Fibroblast of upper back skin (primary cell): ENCODE data around the gene SLC43A1.

ENCODE experiments used
- DNase-seq: peaks from one replicate; pipeline ENCODE4 v3.0.0-alpha.2; 2013

The SLC43A1 gene

GRCh38 chr11:57527056-57527631 lies 11.6 kb upstream of the SLC43A1 start:
- peak; percentile 52 for DNase-seq

DNA sequence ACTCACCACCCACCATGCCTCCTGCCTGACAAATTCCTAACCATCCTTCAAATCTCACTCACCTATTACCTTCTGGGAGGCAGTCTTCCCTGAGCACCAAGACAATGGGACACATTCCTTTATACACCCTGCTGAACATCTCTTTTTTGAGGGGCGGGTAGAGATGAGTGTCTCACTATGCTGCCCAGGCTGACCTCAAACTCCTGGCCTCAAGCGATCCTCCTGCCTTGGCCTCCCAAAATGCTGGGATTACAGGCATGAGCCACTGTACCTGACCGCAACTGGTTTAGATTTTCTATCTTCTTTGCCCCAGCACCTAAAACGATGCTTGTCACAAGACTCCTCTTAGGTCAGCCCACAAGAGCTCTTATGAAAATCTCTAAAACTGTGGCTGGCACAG lies 7.9 kb upstream of the SLC43A1 start:
- no peak for DNase-seq

DNA sequence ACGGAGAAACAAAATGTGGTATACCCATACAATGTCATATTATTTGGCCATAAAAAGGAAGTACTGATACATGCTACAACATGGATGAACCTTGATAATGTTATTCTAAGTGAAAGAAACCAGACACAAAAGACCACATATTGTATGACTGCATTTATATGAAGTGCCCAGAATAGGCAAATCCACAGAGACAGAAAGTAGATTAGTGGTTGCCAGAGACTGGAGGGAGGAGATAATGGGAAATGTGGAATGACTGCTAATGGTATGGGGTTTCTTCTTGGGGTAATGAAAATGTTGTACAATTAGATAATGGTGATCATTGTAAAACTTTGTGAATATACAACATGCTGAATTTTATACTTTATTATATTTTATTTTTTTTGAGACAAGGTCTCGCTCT lies 5.6 kb upstream of the SLC43A1 start:
- no peak for DNase-seq

GRCh38 chr11:57516061-57516443 lies 550 bp upstream of the SLC43A1 start:
- no peak for DNase-seq

GRCh38 chr11:57514538-57515331 lies 767 bp downstream of the SLC43A1 start:
- DNase-seq, result peak; percentile 19

DNA sequence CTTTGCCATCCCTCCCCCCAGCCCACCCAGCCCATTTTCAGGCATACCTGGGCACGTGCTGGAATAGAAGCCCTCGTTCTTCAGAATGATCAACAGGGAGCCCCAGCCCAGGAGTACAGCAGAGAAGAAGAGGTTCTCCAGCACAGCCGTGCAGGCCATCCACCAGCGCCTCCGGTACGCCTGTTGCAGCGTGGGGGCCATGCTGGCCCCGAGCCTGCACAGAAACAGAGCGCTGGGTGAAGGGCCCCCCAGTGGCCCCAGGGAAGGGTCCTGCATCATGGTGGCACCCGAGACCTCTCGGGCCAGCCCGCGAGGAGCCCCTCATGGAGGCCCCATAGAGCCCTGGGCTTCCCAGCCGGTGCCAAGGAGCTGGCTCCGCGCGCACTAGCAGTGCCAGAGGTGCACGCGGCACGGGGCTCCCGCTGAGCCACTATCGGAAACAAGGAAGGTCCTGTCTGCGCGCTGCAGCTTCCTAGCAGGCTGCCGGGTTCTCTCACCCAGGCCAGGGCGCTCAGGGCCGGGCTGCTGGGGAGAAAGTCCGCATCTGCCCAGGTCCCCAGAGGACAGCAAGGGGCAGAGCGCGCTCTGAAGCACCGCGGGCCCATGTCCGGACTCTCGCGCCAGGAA lies 1.5 kb downstream of the SLC43A1 start:
- no peak for DNase-seq

GRCh38 chr11:57513452-57513795 lies 2.1 kb downstream of the SLC43A1 start:
- DNase-seq, result no peak

GRCh38 chr11:57512646-57513451 lies 2.7 kb downstream of the SLC43A1 start:
- no peak for DNase-seq

DNA sequence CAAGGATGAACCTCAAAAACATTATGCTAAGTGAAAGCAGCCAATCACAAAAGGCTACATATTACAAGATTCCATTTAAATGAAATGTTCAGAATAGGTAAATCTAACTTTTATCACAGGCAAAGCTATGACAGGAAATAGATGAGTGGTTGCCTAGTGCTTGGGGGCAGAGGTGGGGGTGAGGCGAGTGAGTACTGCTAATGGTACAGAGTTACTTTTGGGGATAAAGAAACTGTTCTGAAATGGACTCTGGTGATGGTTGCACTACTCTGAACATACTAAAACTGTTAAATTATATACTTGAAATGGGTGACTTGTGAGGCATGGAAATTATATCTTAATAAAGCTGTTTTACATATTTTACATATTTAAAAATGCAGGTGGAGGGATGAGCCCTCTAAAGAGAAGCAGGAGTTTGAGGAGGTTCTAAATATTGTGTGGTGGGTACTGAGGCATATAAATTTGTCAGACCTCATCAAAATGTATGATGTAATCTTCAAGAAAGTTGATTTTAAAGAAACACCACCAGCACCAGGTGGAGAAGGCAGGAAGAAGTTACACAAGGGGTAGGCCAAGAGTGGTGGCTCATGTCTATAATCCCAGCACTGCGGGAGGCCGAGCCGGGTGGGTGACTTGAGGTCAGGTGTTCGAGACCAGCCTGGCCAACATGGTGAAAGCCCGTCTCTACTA lies 3.6 kb downstream of the SLC43A1 start:
- DNase-seq, result no peak

GRCh38 chr11:57508341-57509170 lies 6.9 kb downstream of the SLC43A1 start:
- no peak for DNase-seq

DNA sequence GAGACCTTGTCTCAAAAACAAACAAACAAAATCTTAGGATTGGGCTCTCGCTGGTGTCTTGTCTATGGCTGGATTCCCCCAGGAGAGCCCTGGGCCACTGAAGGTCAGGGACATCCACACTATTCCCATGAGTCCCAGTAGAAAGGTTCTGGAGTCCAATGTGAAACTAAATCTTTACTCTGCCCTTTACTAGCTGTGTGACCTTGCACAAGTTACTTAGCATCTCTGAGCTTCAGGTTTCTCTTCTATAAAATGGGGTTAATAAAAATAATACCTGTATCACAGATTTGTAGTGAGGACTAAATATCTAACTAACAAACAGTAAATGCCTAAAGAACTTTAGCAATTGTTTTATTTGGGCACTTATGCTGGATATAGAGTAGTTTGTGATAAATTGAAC lies 9.0 kb downstream of the SLC43A1 start:
- DNase-seq, result no peak

GRCh38 chr11:57504511-57504910 lies 11.0 kb downstream of the SLC43A1 start:
- DNase-seq, result no peak

GRCh38 chr11:57502870-57503269 lies 12.6 kb downstream of the SLC43A1 start:
- DNase-seq, result no peak

DNA sequence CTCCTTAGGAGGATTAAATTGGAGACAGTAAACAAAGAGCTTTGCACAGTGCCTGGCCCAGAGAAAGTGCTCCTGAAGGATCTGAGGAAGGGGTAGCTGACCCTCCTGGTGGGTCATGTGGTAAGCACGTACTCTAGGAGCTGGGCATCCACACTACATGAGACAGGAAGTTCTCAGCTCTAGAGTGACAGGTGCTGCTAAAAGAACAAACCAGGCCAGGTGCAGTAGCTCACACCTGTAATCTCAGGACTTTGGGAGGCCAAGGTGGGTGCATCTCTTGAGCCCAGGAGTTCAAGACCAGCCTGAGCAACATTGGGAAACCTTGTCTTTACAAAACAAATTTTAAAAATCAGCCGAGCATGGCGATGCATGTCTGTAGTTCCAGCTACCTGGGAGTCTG lies 13.1 kb downstream of the SLC43A1 start:
- no peak for DNase-seq

DNA sequence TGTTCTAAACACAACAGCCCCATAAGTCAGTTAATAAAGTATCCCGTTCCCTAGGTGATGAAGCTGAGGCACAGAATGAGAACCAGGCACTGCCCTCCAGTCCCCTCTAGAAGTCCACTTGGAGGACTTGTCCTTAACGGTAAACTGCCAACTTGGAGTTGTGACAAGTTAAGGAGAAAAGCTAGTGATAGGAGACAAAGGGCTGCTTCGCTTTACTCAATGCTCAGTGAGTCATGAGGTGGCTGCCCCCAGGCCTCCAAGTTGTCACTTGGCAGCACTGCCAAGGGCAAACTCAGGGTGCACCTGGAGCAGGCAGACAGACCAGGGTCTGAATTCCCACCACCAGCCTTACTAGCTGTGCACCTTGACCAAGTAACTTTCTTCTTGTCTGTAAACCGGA lies 13.5 kb downstream of the SLC43A1 start:
- no peak for DNase-seq

- no peak for DNase-seq
Observed at GRCh38 chr11:57500926-57501325, 14.6 kb downstream of the SLC43A1 start.

- DNase-seq, result no peak
Observed at GRCh38 chr11:57500515-57500914, 15.0 kb downstream of the SLC43A1 start.

GRCh38 chr11:57499983-57500461 lies 15.5 kb downstream of the SLC43A1 start:
- DNase-seq, result no peak

DNA sequence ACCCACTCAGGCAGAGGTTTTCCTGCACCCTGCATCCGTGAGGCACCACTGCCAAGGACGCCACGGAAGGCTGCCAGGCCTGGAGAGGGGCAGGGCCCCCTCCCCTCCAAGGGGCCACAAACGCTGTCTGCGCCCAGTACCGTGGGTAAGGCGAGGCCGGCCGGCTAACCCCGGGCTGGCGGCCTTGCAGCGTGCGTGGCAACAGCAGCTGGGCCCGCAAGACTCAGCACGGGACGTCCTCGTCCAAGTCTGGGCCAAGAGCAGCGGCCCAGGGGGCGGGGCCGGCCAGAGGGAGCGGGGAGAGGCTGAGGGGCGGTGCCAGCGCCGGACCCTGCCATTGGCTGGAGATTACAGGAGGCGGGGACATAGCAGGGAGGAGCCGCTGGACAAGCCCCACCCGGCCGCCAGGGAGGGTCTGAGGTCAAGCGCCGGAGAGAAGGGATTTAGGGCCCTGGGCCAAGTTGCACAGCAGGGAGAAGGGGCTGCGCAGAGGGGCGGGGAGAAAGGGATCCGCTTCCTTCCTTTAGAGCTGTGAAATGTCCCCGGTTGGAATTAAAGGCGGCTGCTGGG lies 16.0 kb downstream of the SLC43A1 start:
- peak; percentile 88 for DNase-seq

GRCh38 chr11:57498540-57498939 lies 17.0 kb downstream of the SLC43A1 start:
- DNase-seq, result no peak
